MM.1S (cell line): ENCODE data around the gene WWC2.
"Not testable (repeated sequence)": the region's sequence is repeated elsewhere in the genome, so short reads cannot be mapped to it uniquely, and the experiment has no call there.

Experiments
- DNase-seq: peaks from one replicate; pipeline ENCODE4 v3.0.0-alpha.2; 2015
- H2AFZ ChIP-seq: fragments of 300-600 bp; sonication (generic); 2 replicates; pipeline ENCODE4 v1.6.0; 2016; ENCODE audit warnings: antibody characterized with exemption, low read length
- H3F3A ChIP-seq: fragments of 300-600 bp; sonication (generic); 2 replicates; pipeline ENCODE4 v1.6.1; 2016; ENCODE audit warnings: mild to moderate bottlenecking, antibody characterized with exemption, low read length, moderate library complexity, mixed read lengths; ENCODE audit not compliant: insufficient read depth
- H3K27ac ChIP-seq: fragments of 300-600 bp; sonication (generic); 2 replicates; pipeline ENCODE4 v1.5.1; 2016; ENCODE audit warnings: mild to moderate bottlenecking, low read length
- H3K27me3 ChIP-seq: fragments of 300-600 bp; sonication (generic); replicated peaks from 2 replicates; pipeline ENCODE4 v1.6.0; 2016; ENCODE audit warnings: low read length; ENCODE audit not compliant: insufficient read depth
- H3K36me3 ChIP-seq: fragments of 300-600 bp; sonication (generic); replicated peaks from 2 replicates; pipeline ENCODE4 v1.6.1; 2016; ENCODE audit warnings: mild to moderate bottlenecking, low read length, mixed read lengths; ENCODE audit not compliant: insufficient read depth
- H3K4me1 ChIP-seq: fragments of 300-600 bp; sonication (generic); 2 replicates; pipeline ENCODE4 v1.6.1; 2016; ENCODE audit warnings: low read length, mixed read lengths
- H3K4me2 ChIP-seq: fragments of 300-600 bp; sonication (generic); 2 replicates; pipeline ENCODE4 v1.6.0; 2016; ENCODE audit warnings: low read depth, low read length
- H3K4me3 ChIP-seq: fragments of 300-600 bp; sonication (generic); 2 replicates; pipeline ENCODE4 v1.5.1; 2016; ENCODE audit warnings: low read length, mixed read lengths
- H3K79me2 ChIP-seq: fragments of 300-600 bp; sonication (generic); 2 replicates; pipeline ENCODE4 v1.6.1; 2016; ENCODE audit warnings: mixed run types, low read length, mixed read lengths
- H3K9ac ChIP-seq: fragments of 300-600 bp; sonication (generic); 2 replicates; pipeline ENCODE4 v1.6.1; 2016; ENCODE audit warnings: low read length, mixed read lengths
- H3K9me2 ChIP-seq: fragments of 300-600 bp; sonication (generic); replicated peaks from 2 replicates; pipeline ENCODE4 v1.6.1; 2016; ENCODE audit warnings: mild to moderate bottlenecking, low read length, mixed read lengths; ENCODE audit not compliant: insufficient read depth
- H3K9me3 ChIP-seq: fragments of 300-600 bp; sonication (generic); replicated peaks from 2 replicates; pipeline ENCODE4 v1.6.1; 2016; ENCODE audit warnings: mild to moderate bottlenecking, low read length, mixed read lengths; ENCODE audit not compliant: insufficient read depth
- H4K20me1 ChIP-seq: fragments of 300-600 bp; sonication (generic); 2 replicates; pipeline ENCODE4 v1.6.1; 2016; ENCODE audit warnings: mild to moderate bottlenecking, low read length, moderate library complexity, mixed read lengths; ENCODE audit not compliant: insufficient read depth
- EZH2 ChIP-seq: fragments of 300-600 bp; sonication (generic); optimal IDR thresholded peaks from 2 replicates; pipeline ENCODE3; 2017; ENCODE audit warnings: low read depth, mild to moderate bottlenecking, antibody characterized with exemption, low read length, mixed read lengths
- EZH2phosphoT487 ChIP-seq: fragments of 300-600 bp; sonication (generic); IDR thresholded peaks from 2 replicates; pipeline ENCODE4 v1.6.1; 2018; ENCODE audit warnings: antibody characterized with exemption, low read length
- TF ChIP-seq, protein P1 (sequence below): fragments of 300-600 bp; sonication (generic); IDR thresholded peaks from 2 replicates; pipeline ENCODE4 v1.5.1; 2016; ENCODE audit warnings: antibody characterized with exemption, low read length, mixed read lengths

WWC2 gene

DNA sequence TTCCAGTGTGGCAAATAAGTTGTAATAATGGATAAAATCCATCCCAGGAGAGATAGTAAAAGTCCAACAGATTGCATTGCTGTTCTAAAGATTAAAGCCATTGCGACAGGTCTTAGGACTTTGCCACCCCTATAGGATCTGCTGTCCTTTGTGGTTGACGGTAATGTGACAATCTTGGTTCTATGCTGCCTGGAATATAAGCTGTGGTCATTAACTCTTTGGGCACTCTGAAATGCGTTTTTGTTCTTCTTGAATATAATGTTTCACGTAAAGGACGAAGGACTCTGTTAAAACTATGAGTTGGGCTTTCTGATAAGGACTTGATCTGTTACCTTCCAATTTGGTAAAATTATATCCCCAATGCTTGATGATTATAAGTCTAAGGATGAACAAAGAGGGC is 223.3 kb downstream of the WWC2 start, which contains the start of gene CLDN24:
Gene CLDN24, minus strand, starts transcription at position 101 of the 400 bp plus-strand sequence. Its CDS starts 0 bp downstream, at position 101.
- no peak for TF ChIP-seq EZH2
- Histone ChIP-seq H3K27me3 (no peaks in the 10 kb centered on the region), H3K79me2 (no peaks in the 10 kb centered on the region), H3K36me3 (no peaks in the 10 kb centered on the region), H3K4me1 (no peaks in the 10 kb centered on the region), H3F3A (no peaks in the 10 kb centered on the region), H3K4me3 (no peak within 1 kb of the TSS), H4K20me1 (no peaks in the 10 kb centered on the region), H3K9ac (no peak within 1 kb of the TSS), H2AFZ (no peak within 1 kb of the TSS), H3K4me2 (no peak within 1 kb of the TSS), H3K9me2 (no peaks in the 10 kb centered on the region), H3K9me3 (no peaks in the 10 kb centered on the region), H3K27ac (no peak within 1 kb of the TSS)
- DNase-seq: no peak

DNA sequence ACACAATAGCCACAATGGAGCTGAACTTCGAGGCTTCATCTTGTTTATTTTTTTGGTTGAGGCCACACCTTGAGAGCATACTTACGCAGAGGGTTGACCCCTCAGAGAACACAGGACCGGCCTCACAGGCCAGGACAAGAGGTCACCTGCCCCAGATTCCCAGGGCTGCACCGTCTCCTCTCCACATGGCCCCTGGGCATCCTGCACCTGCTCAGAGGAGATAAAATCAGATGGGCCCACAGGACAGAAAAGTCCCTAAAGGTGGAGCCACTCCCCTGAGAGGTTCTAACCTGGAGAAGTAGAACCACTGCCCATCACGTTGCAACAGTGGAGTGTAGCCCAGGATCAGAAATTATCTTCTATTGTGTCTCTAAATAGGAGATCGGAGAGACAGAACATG is 224.2 kb downstream of the WWC2 start:
- DNase-seq: no peak

DNA sequence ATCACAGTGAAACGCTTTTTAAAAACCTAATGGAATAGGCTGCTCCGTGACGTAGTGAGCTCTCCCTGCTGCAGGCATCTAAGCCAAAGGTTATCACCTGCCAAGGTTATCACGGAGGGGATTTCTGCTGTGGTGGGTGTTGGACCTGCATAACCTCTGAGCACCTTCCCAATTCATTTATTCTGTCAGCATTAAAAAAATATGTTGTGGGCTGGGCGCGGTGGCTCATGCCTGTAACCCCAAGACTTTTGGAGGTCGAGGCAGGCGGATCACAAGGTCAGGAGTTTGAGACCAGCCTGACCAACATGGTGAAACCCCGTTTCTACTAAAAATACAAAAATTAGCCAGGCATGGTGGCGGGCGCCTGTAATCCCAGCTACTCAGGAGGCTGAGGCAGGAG is 225.0 kb downstream of the WWC2 start:
- H3K4me2 ChIP-seq, DNase-seq, H3K27me3 ChIP-seq, H3K27ac ChIP-seq, H3K79me2 ChIP-seq, H3K36me3 ChIP-seq, H3K4me1 ChIP-seq, H2AFZ ChIP-seq, H3K9me3 ChIP-seq, H3K9me2 ChIP-seq, H3F3A ChIP-seq, H4K20me1 ChIP-seq, H3K9ac ChIP-seq, H3K4me3 ChIP-seq: not testable (repeated sequence)

More for the DNA sequence above, 224.2 kb downstream of the WWC2 start:
- Histone ChIP-seq H3K4me2 (no peak overlapping the region), H3K27me3 (no peaks in the 10 kb centered on the region), H3K79me2 (no peaks in the 10 kb centered on the region), H3K36me3 (no peaks in the 10 kb centered on the region), H3K4me1 (no peaks in the 10 kb centered on the region), H3K4me3 (no peak overlapping the region), H3F3A (no peaks in the 10 kb centered on the region), H3K9me3 (no peaks in the 10 kb centered on the region), H2AFZ (no peak overlapping the region), H3K9me2 (no peaks in the 10 kb centered on the region), H3K9ac (no peak overlapping the region), H4K20me1 (no peaks in the 10 kb centered on the region), H3K27ac (no peak overlapping the region)
- no peak for TF ChIP-seq EZH2phosphoT487
- TF ChIP-seq EZH2: no peak
- TF ChIP-seq, protein P1, sequence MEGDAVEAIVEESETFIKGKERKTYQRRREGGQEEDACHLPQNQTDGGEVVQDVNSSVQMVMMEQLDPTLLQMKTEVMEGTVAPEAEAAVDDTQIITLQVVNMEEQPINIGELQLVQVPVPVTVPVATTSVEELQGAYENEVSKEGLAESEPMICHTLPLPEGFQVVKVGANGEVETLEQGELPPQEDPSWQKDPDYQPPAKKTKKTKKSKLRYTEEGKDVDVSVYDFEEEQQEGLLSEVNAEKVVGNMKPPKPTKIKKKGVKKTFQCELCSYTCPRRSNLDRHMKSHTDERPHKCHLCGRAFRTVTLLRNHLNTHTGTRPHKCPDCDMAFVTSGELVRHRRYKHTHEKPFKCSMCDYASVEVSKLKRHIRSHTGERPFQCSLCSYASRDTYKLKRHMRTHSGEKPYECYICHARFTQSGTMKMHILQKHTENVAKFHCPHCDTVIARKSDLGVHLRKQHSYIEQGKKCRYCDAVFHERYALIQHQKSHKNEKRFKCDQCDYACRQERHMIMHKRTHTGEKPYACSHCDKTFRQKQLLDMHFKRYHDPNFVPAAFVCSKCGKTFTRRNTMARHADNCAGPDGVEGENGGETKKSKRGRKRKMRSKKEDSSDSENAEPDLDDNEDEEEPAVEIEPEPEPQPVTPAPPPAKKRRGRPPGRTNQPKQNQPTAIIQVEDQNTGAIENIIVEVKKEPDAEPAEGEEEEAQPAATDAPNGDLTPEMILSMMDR: no peak

DNA sequence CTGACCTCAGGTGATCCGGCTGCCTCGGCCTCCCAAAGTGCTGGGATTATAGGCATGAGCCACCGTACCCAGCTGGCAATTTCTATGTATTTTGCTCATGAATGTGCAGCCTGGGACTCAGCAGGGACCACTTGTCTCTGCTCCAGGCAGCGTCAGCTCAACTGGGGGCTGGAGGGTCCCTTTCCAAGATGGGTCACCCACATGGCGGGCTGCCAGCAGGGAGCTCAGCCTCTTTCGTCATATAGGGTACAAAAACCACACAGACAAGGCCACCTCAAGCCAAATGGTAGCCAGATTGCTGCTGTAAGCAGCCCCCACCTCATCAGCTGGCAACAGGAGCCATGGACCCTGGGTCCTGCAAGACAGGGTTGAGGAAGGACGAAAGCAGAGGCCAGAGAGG is 225.6 kb downstream of the WWC2 start:
- Histone ChIP-seq H3K4me2 (no peak overlapping the region), H3K79me2 (no peaks in the 10 kb centered on the region), H3K9me2 (no peaks in the 10 kb centered on the region), H2AFZ (no peak overlapping the region), H3K9ac (no peak overlapping the region), H4K20me1 (no peaks in the 10 kb centered on the region), H3K27ac (no peak overlapping the region), H3F3A (no peaks in the 10 kb centered on the region), H3K9me3 (no peaks in the 10 kb centered on the region), H3K4me3 (no peak overlapping the region), H3K36me3 (no peaks in the 10 kb centered on the region), H3K4me1 (no peaks in the 10 kb centered on the region), H3K27me3 (no peaks in the 10 kb centered on the region)
- no peak for DNase-seq
- no peak for TF ChIP-seq EZH2phosphoT487

DNA sequence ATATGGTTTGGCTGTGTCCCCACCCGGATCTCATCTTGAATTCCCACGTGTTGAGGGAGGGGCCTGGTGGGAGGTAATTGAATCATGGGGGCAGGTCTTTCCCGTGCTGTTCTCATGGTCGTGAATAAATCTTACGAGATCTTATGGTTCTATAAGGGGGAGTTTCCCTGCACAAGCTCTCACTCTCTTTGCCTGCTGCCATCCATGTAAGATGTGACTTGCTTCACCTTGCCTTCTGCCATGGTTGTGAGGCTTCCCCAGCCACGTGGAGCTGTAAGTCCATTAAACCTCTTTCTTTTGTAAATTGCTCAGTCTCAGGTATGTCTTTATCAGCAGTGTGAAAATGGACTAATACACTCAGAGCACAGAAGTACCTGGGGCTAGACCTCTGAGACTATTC is 227.3 kb downstream of the WWC2 start:
- H3K9ac ChIP-seq, H3K4me3 ChIP-seq, H3K9me2 ChIP-seq, H4K20me1 ChIP-seq, DNase-seq, H3F3A ChIP-seq, H3K36me3 ChIP-seq, H3K27me3 ChIP-seq, H3K4me1 ChIP-seq, H3K9me3 ChIP-seq, H2AFZ ChIP-seq, H3K4me2 ChIP-seq, H3K79me2 ChIP-seq, H3K27ac ChIP-seq: not testable (repeated sequence)
